SK-N-SH (cell line): ENCODE measurements around the gene CFDP1. TPM values are rescaled to one million over a fixed set of nuclear protein-coding genes. Genes with fewer than 3 reads are reported as not detected.

Experiments
- CTCF ChIA-PET: fragments of 300-600, 350-600 bp; formaldehyde crosslinking; extraction: SDS; loops from one replicate; lab custom pipeline; 2021; lab: Yijun Ruan, JAX
- POLR2A ChIA-PET: fragments of 350-600 bp; sonication (Branson Sonifier 250); formaldehyde crosslinking; extraction: SDS; loops from one replicate; lab custom pipeline; 2020; ENCODE audit warnings: antibody characterized with exemption, inconsistent platforms; lab: Yijun Ruan, JAX
- DNase-seq: peaks from one replicate; pipeline ENCODE4 v3.0.0; 2012
- H2AFZ ChIP-seq: fragments of 200-600 bp; sonication (generic); 2 replicates; pipeline ENCODE4 v1.8.1; 2016; ENCODE audit warnings: antibody characterized with exemption, mild to moderate bottlenecking, low read depth
- H3F3A ChIP-seq: fragments of 200-600 bp; sonication (generic); replicated peaks from 2 replicates; pipeline ENCODE3; 2016; ENCODE audit warnings: antibody characterized with exemption, mild to moderate bottlenecking; ENCODE audit not compliant: insufficient read depth
- H3K27ac ChIP-seq, 2 experiments: fragments of 200-500 bp in 1 of 2; fragments of 200-600 bp in 1 of 2; sonication (Bioruptor generic) in 1 of 2; sonication (generic), shearing (Covaris generic) in 1 of 2; 2 replicates each; pipeline versions ENCODE4 v1.5.1 to v1.6.1; 2014 to 2016; ENCODE audit warnings: low read depth in 2 of 2, inconsistent platforms in 1 of 2, low read length in 1 of 2, mild to moderate bottlenecking in 1 of 2, mixed read lengths in 1 of 2
- H3K27me3 ChIP-seq: fragments of 200-600 bp; sonication (generic), shearing (Covaris generic); 2 replicates; pipeline ENCODE4 v1.6.1; 2016; ENCODE audit warnings: mixed run types; ENCODE audit not compliant: insufficient read depth
- H3K36me3 ChIP-seq, 2 experiments: fragments of 200-500 bp in 1 of 2; fragments of 200-600 bp in 1 of 2; sonication (Bioruptor generic) in 1 of 2; sonication (generic) in 1 of 2; replicated peaks in 1 of 2; 2 replicates each; pipeline versions ENCODE3 to v1.5.1; 2014 to 2016; ENCODE audit warnings: low read length in 1 of 2, mild to moderate bottlenecking in 1 of 2; ENCODE audit not compliant: insufficient read depth in 2 of 2, control insufficient read depth in 1 of 2
- H3K4me1 ChIP-seq, 2 experiments: fragments of 200-500 bp in 1 of 2; fragments of 200-600 bp in 1 of 2; sonication (Bioruptor generic) in 1 of 2; sonication (generic), shearing (Covaris generic) in 1 of 2; 2 replicates each; pipeline versions ENCODE4 v1.5.1 to v1.6.1; 2014 to 2016; ENCODE audit warnings: low read depth in 1 of 2, low read length in 1 of 2, mixed run types in 1 of 2; ENCODE audit not compliant: insufficient read depth in 2 of 2, control insufficient read depth in 1 of 2
- H3K4me2 ChIP-seq: fragments of 200-600 bp; sonication (generic), shearing (Covaris generic); 2 replicates; pipeline ENCODE4 v1.6.1; 2017; ENCODE audit warnings: mixed run types
- H3K4me3 ChIP-seq, 2 experiments: fragments of 200-500 bp in 1 of 2; fragments of 200-600 bp in 1 of 2; sonication (Bioruptor generic) in 1 of 2; sonication (generic), shearing (Covaris generic) in 1 of 2; 2 replicates each; pipeline versions ENCODE4 v1.5.1 to v1.8.1; 2014 to 2016; ENCODE audit warnings: low read depth in 2 of 2, inconsistent platforms in 1 of 2, low read length in 1 of 2, mild to moderate bottlenecking in 1 of 2, mixed read lengths in 1 of 2, moderate library complexity in 1 of 2
- H3K79me2 ChIP-seq: fragments of 200-600 bp; sonication (generic); 2 replicates; pipeline ENCODE4 v1.8.1; 2017; ENCODE audit warnings: mild to moderate bottlenecking; ENCODE audit not compliant: insufficient read depth
- H3K9ac ChIP-seq: fragments of 200-600 bp; sonication (generic); 2 replicates; pipeline ENCODE4 v1.6.1; 2017; ENCODE audit warnings: mixed run types
- H3K9me2 ChIP-seq: fragments of 200-600 bp; sonication (generic); 2 replicates; pipeline ENCODE4 v1.6.1; 2017; ENCODE audit warnings: mixed run types
- H3K9me3 ChIP-seq: fragments of 200-600 bp; sonication (generic); 2 replicates; pipeline ENCODE4 v1.6.1; 2017; ENCODE audit warnings: mixed run types, mild to moderate bottlenecking, moderate library complexity
- H4K20me1 ChIP-seq: fragments of 200-600 bp; sonication (generic); 2 replicates; pipeline ENCODE4 v1.6.1; 2017; ENCODE audit warnings: mild to moderate bottlenecking, mixed run types; ENCODE audit not compliant: insufficient read depth
- EP300 ChIP-seq, 2 experiments: IDR thresholded peaks; 2 replicates each; pipeline versions ENCODE4 v1.4.0 to v1.6.1; 2012; ENCODE audit warnings: borderline replicate concordance in 1 of 2, low read depth in 1 of 2, low read length in 1 of 2
- FOSL2 ChIP-seq: IDR thresholded peaks from 2 replicates; pipeline ENCODE4 v1.4.0; 2012; ENCODE audit warnings: low read depth, mild to moderate bottlenecking, moderate library complexity, borderline replicate concordance
- FOXM1 ChIP-seq: IDR thresholded peaks from 2 replicates; pipeline ENCODE4 v1.4.0; 2012; ENCODE audit warnings: low read depth, mild to moderate bottlenecking
- GABPA ChIP-seq: IDR thresholded peaks from 2 replicates; pipeline ENCODE4 v1.4.0; 2012; ENCODE audit warnings: low read depth, mild to moderate bottlenecking
- IRF3 ChIP-seq: fragments of 150-350 bp; IDR thresholded peaks from 2 replicates; pipeline ENCODE4 v1.6.1; 2016; ENCODE audit warnings: mild to moderate bottlenecking, low read depth, low read length
- JUND ChIP-seq: IDR thresholded peaks from 2 replicates; pipeline ENCODE4 v1.4.0; 2012
- MEF2A ChIP-seq: IDR thresholded peaks from 2 replicates; pipeline ENCODE4 v1.4.0; 2012; ENCODE audit warnings: low read depth, borderline replicate concordance
- MXI1 ChIP-seq: IDR thresholded peaks from 2 replicates; pipeline ENCODE4 v1.6.1; 2012; ENCODE audit warnings: mild to moderate bottlenecking, low read depth, low read length, improper control_type of control experiment
- NRF1 ChIP-seq: IDR thresholded peaks from 2 replicates; pipeline ENCODE4 v1.6.1; 2012; ENCODE audit warnings: low read depth, mild to moderate bottlenecking, low read length
- POLR2AphosphoS5 ChIP-seq: IDR thresholded peaks from 2 replicates; pipeline ENCODE4 v1.6.1; 2012; ENCODE audit warnings: low read depth, low read length
- RAD21 ChIP-seq: IDR thresholded peaks from 2 replicates; pipeline ENCODE4 v1.6.1; 2012; ENCODE audit warnings: mild to moderate bottlenecking, low read length
- RCOR1 ChIP-seq: fragments of 150-350 bp; IDR thresholded peaks from 2 replicates; pipeline ENCODE4 v1.6.1; 2017; ENCODE audit warnings: antibody characterized with exemption, low read length
- RFX5 ChIP-seq: IDR thresholded peaks from 2 replicates; pipeline ENCODE4 v1.6.1; 2012; ENCODE audit warnings: mild to moderate bottlenecking, improper control_type of control experiment, low read length
- YY1 ChIP-seq: IDR thresholded peaks from 2 replicates; pipeline ENCODE4 v1.4.0; 2012; ENCODE audit warnings: low read depth, mild to moderate bottlenecking
- WGBS: methylation state at CpG from one replicate; pipeline ENCODE4 v1.1.6; 2017; ENCODE audit warnings: low lambda C conversion rate; 5-methylcytosine and 5-hydroxymethylcytosine counted together
- polyA plus RNA-seq, 3 experiments: library from polyadenylated mRNA; depleted of rRNA; stranded (reverse); fragments of >200 nt; gene quantifications; 2 replicates each; pipeline ENCODE4 v1.2.3, GENCODE V29; 2012
- TF ChIP-seq, protein P1 (sequence below): IDR thresholded peaks from 2 replicates; pipeline ENCODE4 v1.4.0; 2012; ENCODE audit warnings: low read depth, borderline replicate concordance
- TF ChIP-seq, protein P2 (sequence below): IDR thresholded peaks from 2 replicates; pipeline ENCODE4 v1.4.0; 2012; ENCODE audit warnings: low read depth, borderline replicate concordance
- TF ChIP-seq, protein P3 (sequence below): IDR thresholded peaks from 2 replicates; pipeline ENCODE4 v1.4.0; 2012; ENCODE audit warnings: low read depth

The CFDP1 gene
- polyA plus RNA-seq, 1 of the 3 experiments (the other 2 are of a cell fraction) = 46.0 TPM

- TF ChIP-seq EP300 (IDR thresholded peaks at IDR 0.05; ENCODE audit: borderline replicate concordance in 1 of 2, low read depth in 1 of 2, low read length in 1 of 2) = no peak
- TF ChIP-seq RCOR1 = no peak
- TF ChIP-seq, protein P1, sequence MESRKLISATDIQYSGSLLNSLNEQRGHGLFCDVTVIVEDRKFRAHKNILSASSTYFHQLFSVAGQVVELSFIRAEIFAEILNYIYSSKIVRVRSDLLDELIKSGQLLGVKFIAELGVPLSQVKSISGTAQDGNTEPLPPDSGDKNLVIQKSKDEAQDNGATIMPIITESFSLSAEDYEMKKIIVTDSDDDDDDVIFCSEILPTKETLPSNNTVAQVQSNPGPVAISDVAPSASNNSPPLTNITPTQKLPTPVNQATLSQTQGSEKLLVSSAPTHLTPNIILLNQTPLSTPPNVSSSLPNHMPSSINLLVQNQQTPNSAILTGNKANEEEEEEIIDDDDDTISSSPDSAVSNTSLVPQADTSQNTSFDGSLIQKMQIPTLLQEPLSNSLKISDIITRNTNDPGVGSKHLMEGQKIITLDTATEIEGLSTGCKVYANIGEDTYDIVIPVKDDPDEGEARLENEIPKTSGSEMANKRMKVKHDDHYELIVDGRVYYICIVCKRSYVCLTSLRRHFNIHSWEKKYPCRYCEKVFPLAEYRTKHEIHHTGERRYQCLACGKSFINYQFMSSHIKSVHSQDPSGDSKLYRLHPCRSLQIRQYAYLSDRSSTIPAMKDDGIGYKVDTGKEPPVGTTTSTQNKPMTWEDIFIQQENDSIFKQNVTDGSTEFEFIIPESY = no peak
- no peak for TF ChIP-seq JUND
- TF ChIP-seq, all 33 proteins: peak for 0
Observed at GRCh38 chr16:75336521-75336920, 96.8 kb downstream of the CFDP1 start (continued).

DNA sequence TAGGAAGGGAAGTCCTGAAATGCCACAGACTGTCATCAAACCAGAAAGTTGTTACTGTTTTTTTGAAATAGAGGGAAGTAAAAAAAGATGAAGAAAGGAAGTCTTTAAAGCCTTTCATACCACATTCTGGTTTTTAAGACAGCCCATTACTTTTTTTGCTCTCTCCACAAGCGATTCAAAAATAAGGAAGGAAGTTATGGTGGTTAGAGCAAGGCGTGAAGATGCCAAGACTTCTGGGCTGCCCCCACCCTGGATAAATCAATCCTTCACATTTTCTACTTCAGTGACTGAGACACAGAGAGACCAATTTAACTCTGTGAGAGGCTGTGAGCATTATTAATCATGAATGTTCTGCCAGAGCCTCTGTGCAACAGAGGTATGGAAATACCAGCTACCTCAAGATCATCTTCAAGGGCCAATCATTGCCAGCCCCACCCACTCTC is 99.6 kb downstream of the CFDP1 start:
- no peaks in the 10 kb centered on the region for H3K79me2 ChIP-seq
- H3K9ac ChIP-seq = no peak overlapping the region
- H4K20me1 ChIP-seq = no peaks in the 10 kb centered on the region
- H3K36me3 ChIP-seq = no peaks in the 10 kb centered on the region
- no peak overlapping the region for H3K4me3 ChIP-seq
- H3K27me3 ChIP-seq = no peaks in the 10 kb centered on the region
- 90% methylated on average over 2 of the region's 2 CpGs for WGBS
- ChIA-PET CTCF (no interaction called here), POLR2A (no interaction called here)
- DNase-seq = no peak
- no peak overlapping the region for H3K4me2 ChIP-seq
- H3K9me3 ChIP-seq = no peaks in the 10 kb centered on the region
- H3K9me2 ChIP-seq = no peaks in the 10 kb centered on the region
- TF ChIP-seq IRF3 = no peak
- TF ChIP-seq RCOR1 = no peak
- TF ChIP-seq POLR2AphosphoS5 = no peak
- no peak for TF ChIP-seq FOXM1
- no peak for TF ChIP-seq FOSL2
- no peak for TF ChIP-seq MEF2A
- no peak for TF ChIP-seq NRF1
- TF ChIP-seq, protein P2, sequence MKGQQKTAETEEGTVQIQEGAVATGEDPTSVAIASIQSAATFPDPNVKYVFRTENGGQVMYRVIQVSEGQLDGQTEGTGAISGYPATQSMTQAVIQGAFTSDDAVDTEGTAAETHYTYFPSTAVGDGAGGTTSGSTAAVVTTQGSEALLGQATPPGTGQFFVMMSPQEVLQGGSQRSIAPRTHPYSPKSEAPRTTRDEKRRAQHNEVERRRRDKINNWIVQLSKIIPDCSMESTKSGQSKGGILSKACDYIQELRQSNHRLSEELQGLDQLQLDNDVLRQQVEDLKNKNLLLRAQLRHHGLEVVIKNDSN = no peak
- TF ChIP-seq, protein P3, sequence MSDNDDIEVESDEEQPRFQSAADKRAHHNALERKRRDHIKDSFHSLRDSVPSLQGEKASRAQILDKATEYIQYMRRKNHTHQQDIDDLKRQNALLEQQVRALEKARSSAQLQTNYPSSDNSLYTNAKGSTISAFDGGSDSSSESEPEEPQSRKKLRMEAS = no peak
- no peak for TF ChIP-seq GABPA
- TF ChIP-seq RFX5 = no peak
- no peak for TF ChIP-seq MXI1
- no peak for TF ChIP-seq EP300 (IDR thresholded peaks at IDR 0.05; ENCODE audit: borderline replicate concordance in 1 of 2, low read depth in 1 of 2, low read length in 1 of 2)
- no peak for TF ChIP-seq YY1
- TF ChIP-seq RAD21 = no peak
- peak overlapping the region in 1 of 2 experiments; percentile 17; a peak in 1 of 4 replicates for H3K27ac ChIP-seq
- no peaks in the 10 kb centered on the region; a peak in 1 of 4 replicates for H3K4me1 ChIP-seq
- no peak overlapping the region for H2AFZ ChIP-seq
- H3F3A ChIP-seq = no peaks in the 10 kb centered on the region
